Measurements from ENCODE around the gene NOS3.

Gene NOS3

DNA sequence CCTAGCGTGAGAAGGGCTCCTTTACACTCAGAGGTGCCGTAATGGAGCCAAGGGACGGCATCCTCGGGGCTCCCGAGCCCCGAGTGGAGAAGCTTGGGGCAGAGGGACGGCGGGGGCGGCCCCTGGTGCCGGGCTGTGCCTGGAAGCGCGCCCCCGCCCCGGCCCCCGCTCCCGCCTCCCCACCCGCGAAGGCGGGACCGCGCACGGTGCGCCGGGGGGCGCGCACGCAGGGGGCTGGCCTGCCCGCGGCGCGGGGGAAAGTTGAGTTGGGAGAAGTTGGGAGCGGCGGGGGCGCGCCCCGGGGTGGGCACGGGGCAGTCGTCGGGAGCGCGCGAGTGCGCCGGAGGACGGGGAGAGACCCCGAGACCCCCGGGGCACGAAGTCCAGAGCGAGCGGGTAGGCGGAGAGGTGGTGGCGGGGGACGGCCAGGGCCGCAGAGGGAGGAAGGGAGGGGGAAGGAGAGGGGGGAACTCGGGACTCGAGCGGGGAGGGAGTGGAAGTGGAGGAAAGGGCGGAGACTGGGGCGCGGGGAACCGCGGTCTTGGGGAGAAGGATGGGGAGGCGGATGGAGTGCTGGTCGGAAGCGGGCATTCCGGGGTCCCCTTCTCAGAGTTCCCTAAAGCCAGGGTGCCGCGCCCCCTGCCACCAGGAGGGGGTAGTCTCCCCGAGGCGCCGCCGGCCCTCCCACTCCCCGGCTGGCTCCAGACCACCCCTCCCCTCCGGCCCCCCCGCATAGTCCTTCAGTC, 68.7 kb downstream of the NOS3 start, which contains the start of gene SLC4A2 (continued):
- TF ChIP-seq ZBTB20 (tag by site-specific recombination; IDR thresholded peaks at IDR 0.05) (no peak), ZSCAN23 (tag by site-specific recombination; IDR thresholded peaks at IDR 0.05) (no peak), IKZF3 (tag by site-specific recombination; IDR thresholded peaks at IDR 0.05) (peak; percentile 80), ZNF112 (tag by site-specific recombination; IDR thresholded peaks at IDR 0.05) (no peak), ZNF843 (tag by site-specific recombination; IDR thresholded peaks at IDR 0.05) (0 out of 2 replicates have a peak, but pooled peaks have one; percentile 14), ZNF155 (tag by site-specific recombination; IDR thresholded peaks at IDR 0.05) (no peak), EGR2 (tag by site-specific recombination; IDR thresholded peaks at IDR 0.05; ENCODE audit: low read depth) (peak; percentile 68), ZNF530 (tag by site-specific recombination; IDR thresholded peaks at IDR 0.05; ENCODE audit: low read depth) (no peak), ZNF121 (tag by site-specific recombination; IDR thresholded peaks at IDR 0.05) (no peak), ZNF658 (tag by site-specific recombination; IDR thresholded peaks at IDR 0.05) (no peak), ZNF140 (tag by site-specific recombination; IDR thresholded peaks at IDR 0.05) (no peak)
- TF ChIP-seq, protein P1, sequence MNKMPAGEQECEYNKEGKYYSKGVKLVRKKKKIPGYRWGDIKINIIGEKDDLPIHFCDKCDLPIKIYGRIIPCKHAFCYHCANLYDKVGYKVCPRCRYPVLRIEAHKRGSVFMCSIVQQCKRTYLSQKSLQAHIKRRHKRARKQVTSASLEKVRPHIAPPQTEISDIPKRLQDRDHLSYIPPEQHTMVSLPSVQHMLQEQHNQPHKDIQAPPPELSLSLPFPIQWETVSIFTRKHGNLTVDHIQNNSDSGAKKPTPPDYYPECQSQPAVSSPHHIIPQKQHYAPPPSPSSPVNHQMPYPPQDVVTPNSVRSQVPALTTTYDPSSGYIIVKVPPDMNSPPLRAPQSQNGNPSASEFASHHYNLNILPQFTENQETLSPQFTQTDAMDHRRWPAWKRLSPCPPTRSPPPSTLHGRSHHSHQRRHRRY (tag by site-specific recombination; IDR thresholded peaks at IDR 0.05), result no peak
- TF ChIP-seq, protein P2, sequence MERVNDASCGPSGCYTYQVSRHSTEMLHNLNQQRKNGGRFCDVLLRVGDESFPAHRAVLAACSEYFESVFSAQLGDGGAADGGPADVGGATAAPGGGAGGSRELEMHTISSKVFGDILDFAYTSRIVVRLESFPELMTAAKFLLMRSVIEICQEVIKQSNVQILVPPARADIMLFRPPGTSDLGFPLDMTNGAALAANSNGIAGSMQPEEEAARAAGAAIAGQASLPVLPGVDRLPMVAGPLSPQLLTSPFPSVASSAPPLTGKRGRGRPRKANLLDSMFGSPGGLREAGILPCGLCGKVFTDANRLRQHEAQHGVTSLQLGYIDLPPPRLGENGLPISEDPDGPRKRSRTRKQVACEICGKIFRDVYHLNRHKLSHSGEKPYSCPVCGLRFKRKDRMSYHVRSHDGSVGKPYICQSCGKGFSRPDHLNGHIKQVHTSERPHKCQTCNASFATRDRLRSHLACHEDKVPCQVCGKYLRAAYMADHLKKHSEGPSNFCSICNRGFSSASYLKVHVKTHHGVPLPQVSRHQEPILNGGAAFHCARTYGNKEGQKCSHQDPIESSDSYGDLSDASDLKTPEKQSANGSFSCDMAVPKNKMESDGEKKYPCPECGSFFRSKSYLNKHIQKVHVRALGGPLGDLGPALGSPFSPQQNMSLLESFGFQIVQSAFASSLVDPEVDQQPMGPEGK (tag by site-specific recombination; IDR thresholded peaks at IDR 0.05), result peak; percentile 81
- TF ChIP-seq, protein P3, sequence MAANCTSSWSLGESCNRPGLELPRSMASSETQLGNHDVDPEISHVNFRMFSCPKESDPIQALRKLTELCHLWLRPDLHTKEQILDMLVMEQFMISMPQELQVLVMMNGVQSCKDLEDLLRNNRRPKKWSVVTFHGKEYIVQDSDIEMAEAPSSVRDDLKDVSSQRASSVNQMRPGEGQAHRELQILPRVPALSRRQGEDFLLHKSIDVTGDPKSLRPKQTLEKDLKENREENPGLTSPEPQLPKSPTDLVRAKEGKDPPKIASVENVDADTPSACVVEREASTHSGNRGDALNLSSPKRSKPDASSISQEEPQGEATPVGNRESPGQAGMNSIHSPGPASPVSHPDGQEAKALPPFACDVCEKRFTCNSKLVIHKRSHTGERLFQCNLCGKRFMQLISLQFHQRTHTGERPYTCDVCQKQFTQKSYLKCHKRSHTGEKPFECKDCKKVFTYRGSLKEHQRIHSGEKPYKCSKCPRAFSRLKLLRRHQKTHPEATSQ (tag by site-specific recombination; IDR thresholded peaks at IDR 0.05), result no peak
- TF ChIP-seq, protein P4, sequence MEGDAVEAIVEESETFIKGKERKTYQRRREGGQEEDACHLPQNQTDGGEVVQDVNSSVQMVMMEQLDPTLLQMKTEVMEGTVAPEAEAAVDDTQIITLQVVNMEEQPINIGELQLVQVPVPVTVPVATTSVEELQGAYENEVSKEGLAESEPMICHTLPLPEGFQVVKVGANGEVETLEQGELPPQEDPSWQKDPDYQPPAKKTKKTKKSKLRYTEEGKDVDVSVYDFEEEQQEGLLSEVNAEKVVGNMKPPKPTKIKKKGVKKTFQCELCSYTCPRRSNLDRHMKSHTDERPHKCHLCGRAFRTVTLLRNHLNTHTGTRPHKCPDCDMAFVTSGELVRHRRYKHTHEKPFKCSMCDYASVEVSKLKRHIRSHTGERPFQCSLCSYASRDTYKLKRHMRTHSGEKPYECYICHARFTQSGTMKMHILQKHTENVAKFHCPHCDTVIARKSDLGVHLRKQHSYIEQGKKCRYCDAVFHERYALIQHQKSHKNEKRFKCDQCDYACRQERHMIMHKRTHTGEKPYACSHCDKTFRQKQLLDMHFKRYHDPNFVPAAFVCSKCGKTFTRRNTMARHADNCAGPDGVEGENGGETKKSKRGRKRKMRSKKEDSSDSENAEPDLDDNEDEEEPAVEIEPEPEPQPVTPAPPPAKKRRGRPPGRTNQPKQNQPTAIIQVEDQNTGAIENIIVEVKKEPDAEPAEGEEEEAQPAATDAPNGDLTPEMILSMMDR (tag by site-specific recombination; IDR thresholded peaks at IDR 0.05), result peak; percentile 67
- TF ChIP-seq, protein P5, sequence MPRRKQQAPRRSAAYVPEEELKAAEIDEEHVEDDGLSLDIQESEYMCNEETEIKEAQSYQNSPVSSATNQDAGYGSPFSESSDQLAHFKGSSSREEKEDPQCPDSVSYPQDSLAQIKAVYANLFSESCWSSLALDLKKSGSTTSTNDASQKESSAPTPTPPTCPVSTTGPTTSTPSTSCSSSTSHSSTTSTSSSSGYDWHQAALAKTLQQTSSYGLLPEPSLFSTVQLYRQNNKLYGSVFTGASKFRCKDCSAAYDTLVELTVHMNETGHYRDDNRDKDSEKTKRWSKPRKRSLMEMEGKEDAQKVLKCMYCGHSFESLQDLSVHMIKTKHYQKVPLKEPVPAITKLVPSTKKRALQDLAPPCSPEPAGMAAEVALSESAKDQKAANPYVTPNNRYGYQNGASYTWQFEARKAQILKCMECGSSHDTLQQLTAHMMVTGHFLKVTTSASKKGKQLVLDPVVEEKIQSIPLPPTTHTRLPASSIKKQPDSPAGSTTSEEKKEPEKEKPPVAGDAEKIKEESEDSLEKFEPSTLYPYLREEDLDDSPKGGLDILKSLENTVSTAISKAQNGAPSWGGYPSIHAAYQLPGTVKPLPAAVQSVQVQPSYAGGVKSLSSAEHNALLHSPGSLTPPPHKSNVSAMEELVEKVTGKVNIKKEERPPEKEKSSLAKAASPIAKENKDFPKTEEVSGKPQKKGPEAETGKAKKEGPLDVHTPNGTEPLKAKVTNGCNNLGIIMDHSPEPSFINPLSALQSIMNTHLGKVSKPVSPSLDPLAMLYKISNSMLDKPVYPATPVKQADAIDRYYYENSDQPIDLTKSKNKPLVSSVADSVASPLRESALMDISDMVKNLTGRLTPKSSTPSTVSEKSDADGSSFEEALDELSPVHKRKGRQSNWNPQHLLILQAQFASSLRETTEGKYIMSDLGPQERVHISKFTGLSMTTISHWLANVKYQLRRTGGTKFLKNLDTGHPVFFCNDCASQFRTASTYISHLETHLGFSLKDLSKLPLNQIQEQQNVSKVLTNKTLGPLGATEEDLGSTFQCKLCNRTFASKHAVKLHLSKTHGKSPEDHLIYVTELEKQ (tag by site-specific recombination; IDR thresholded peaks at IDR 0.05; ENCODE audit: borderline replicate concordance), result no peak; the same call in 1 of the 2 replicates

Data from HEK293 (cell line).